ENCODE data around the gene CELF4.

The CELF4 gene

DNA sequence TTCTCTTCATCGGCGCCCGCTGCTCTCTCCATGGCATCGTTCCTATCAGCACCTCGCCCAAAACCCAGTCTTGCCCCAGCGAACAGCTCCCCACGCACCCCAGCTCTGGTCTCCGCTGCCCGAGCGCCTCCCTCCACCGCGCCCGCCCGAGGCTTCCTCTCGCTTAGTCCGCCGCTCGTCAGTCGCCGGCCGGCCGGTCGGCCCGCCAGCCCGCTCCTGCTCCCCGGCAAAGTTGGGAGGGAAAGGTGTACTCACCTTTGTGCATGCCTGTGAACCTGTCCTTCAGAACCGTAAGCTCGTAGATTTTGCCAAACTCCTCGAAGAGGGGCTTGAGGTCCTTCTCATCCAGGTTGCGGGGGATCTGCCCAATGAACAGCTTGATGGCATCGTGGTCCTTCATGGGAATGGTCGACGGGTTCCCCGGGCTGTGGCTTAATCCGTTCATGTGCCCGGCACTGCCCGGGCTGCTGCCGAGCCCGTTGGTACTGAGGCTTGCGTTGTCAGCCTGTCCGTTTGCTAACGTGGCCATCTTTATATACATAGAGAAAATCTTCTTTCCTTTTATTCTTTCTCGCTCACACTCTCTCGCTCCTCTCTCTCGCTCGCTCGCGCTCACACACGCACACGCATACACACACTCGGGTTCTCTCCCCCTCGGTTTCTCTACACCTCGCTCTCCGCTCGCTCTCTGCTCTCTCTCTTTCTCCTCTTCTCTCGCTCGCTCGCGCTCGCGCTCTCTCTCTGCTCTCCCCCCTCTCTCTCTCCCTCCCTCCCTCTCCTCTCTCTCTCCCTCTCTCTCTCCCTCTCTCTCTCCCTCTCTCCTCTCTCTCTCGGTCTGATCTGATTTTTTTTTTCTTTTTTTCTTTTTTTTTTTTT, at the start of gene CELF4:
CELF4 (minus strand) TSS at position 698 of the 876 bp plus-strand sequence.
- DNase-seq: no peak

DNA sequence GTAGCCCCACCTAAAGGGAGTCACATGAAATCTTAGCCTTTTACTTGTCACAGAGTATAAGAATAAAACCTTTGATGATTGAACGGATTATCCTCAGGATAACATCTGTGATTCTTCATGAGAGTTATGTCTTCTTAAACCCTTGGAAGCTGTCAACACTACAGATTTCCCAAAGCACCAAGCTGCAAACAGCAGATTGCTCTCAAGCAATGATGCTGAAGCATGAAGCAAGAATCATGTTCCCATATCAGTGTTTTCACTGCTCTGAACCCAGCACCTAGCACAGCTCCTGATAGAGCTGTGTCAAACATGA, 47.6 kb upstream of the CELF4 start:
- no peak for DNase-seq

DNA sequence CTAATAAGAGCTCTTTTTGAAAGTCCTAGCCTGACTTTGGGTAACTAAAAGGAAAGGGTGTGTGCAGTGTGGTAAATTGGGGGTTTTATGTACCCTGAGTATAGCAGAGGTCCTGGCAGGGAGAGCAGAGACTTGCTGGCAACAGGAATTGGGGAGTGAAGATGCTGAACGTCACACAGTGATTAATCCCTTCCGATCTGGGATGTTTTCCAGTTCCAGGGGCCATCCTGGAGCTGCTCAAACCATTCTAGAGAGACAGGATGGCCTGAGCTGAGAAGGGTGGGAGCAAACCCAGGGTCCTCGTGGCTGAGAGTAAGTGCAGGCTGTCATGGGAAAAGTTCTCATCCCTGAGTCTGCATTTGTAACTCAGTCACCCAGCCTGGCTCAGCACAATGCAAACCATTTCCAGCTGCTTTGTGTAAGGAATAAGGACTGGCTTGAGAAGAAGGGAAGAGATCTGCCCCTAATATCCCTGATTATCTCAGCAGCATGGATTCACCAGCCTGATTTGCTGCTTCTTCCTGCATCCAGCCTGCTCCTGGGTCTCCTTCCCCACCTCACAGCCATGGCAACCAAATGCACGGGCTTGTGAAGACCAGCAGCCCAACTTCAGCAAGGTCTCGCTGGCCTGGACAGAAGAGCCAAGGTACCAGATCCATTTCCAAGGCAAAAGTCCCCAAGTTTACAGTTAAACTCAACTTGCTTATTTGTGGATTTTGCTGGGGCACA, 47.1 kb upstream of the CELF4 start:
- DNase-seq: no peak

DNA sequence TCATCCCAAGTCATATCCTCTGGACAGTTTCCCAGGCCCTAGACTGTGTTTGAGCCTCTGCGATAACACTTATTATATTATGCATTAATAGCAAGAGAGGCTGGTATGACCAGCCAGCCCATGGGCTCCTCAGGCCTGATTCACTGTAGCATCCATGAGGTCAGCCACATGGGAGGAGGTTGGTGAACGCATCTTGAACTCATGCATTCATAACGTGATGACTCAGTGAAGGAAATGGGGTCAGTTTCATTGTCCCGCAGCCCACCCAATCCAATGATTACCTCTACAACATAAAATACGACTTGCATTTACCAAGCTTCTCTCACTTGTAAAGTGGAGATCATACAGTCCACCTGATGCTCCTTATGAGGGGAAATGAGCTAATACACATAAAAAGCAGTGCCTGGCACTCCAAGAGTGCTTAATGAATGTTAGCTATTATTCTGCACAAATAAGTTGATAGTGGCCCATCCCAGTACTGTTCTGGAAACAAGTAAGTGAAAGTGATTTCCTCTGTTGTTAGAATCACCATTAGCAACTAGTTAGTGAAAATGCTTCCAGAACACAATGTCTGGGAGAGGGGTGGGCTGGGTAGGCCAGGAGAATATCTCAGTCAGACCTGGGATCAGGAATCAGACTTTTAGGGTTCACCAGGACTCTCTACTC, 46.1 kb upstream of the CELF4 start:
- no peak for DNase-seq

DNA sequence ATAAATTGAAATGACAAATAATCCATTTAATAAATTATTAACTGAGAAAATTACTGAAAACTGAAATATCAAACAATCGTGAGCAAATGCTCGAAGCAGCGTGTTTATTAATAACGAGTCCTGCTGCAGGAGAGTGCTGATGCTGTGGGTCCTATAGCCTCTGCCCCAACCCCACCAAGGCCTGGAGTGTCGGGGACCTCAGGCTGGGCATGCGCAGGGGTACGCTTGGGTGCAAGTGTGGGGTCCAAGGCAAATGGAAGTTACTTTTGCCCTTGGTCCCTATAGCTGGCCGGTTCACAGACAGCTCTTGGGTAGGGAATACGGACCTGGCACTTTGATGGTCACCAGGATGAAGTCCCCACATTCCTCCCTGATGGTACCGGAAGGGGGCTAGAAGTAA, 43.3 kb upstream of the CELF4 start:
- DNase-seq: no peak

DNA sequence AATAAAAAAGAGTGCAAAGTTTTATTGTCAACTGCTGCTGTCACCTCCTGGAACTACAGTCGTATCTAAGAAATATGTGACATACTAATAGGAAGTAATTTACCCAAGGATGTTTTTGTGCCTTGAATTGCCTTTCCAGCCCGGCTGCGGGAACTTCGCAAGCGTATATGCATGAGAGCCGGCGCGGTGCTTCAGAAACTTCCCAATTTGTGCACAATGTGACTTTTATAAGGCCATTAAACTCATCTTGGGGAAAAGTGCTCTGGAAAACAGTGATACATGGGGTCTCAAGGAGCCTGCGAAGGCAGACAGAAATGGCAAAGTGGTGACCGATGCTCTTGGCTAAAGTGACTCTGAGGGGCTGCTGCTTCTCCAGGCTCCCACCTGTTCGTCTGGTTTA, 41.7 kb upstream of the CELF4 start:
- DNase-seq: no peak

DNA sequence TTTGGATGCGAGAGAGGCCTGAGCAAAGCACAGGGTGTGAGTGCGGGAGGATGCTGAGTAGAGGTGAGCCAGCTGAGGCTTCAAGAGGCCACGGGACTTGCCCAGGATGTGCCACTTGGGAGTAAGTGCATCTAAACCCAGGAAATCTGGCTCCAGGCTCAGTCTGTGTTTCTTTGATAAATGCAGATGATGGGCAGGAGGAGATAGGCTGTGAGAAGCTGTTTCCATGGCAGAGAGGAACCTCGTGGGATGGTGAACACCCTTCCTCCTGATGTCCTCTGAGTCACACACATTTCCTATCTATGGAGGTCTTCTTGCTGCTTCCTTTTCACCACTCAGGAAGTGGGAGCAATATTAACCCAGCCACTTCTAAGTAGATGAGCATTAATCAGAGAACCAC, 38.4 kb upstream of the CELF4 start:
- no peak for DNase-seq

DNA sequence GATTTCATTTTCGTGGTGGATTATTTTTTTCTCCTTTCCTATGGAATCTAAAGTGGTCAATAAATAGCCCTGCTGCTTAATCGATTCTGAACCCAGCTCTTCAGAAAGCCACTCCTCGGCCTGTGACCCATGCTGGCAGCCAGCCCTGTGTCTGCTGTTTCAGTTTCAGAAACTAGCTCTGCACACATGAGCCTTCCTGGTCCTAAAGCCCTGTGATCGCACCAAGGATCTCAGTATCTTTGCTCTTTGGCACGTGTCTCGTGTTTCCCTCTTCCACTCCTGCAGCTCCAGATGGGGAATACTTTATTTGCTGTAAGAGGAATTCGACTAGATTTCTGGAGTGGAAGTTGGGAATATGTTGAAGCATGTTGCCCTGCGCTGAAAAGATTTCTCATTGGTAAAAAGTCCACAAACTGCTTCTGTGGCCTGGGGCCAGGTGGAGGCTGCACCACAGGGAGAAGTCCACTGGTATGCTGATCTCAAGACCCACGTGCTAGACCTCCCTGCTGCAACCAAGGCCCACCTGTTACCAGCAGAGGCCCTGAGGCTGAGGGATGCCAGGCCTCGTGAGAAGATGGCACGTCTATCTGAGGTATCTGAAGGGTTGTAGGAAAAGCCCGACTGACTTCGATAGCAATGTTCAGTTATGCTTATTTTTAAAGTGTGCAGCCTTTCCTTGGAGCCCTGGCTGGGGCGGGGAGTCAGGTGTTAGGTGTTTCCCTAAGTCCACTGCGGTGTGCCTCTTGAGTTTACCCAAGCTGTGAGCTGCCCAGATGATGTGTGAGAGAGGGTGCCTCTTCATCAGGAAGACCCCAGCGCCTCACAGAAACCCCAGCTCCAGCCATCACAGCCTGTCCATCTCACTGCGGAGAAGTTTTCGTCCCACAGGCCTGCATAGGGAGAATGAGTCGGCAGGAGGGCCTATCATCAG, 33.6 kb upstream of the CELF4 start:
- DNase-seq: no peak

DNA sequence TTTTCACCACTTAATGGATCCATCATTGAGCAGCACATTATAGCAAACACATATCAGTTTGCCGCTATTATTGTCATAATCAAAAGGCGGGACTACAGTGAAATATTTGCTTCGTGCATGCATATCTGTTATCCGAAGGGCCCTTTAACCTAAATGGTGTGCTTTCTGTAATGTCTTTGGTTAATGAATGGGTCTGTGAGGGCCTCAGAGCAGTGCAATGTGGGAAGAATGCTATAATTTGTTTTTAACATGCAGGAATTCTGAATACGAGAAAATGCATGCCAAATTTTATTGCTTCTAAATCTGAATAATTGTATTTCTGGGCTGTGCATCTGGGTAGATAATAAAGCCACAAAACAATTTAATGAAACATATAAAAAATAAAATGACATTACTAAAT, 32.8 kb upstream of the CELF4 start:
- DNase-seq: no peak

DNA sequence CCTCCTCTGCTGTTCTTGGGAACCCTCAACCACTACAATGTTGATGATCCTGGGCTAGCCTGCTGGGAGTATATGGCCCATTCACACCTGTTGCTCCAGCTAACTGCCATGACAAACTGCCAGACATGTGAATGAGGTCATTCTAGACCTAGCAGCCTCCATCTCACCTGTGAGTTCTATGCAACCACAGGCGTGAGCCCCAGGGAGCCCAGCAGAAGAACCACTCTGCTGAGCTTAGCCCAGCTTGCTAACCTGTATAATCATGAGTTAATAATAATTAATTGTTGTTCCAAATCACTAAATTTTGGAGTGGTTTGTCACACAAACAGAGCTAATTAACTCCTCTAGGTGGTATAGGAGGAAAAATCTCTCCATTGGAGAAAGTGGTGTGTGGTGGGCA, 24.7 kb upstream of the CELF4 start:
- no peak for DNase-seq

DNA sequence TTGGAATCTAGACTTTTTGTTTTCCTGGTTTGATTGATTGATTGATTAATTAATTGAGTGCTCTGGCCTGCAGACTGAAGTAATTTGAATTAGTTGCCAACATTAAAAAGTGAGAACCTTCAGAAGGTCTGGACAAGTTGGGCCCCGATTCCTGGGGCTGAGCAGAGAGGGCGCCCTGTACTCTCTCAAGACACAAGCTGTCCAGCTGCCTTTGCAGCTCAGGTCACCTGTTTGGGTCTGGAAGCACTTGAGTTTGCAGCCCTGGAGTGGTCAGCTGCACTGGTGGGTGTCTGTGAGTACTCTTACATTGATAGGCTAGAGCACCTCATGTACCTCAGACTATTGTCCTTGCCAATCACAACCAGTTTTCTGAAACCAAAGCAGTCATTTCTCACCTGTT, 22.7 kb upstream of the CELF4 start:
- no peak for DNase-seq

DNA sequence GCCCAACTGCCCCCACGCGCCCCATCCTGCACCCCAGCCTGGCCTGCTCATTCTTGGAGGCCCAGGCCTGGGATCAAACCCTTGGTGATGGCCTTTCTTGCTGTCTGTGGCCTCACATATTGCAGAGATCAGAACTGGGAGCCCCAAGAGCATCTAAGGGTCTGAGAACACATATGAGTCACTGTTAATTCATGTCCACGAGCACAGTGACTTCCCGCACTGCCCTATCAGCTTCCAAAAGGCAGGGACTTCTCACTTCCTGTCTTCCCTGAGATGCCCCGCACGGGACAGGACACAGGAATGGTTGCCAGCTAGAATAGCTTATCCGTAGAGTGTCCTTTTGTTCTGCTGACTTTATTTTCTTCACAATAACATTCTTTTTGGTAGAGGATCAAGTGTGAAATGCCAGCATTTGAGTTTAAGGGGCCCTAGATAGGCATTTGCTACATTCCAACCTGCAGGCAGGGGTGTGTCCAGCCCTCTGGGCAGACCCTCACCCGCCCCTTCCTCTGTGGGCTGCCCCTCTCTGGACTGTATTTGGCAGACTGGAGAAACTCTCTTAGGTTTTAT, 21.1 kb upstream of the CELF4 start:
- no peak for DNase-seq

DNA sequence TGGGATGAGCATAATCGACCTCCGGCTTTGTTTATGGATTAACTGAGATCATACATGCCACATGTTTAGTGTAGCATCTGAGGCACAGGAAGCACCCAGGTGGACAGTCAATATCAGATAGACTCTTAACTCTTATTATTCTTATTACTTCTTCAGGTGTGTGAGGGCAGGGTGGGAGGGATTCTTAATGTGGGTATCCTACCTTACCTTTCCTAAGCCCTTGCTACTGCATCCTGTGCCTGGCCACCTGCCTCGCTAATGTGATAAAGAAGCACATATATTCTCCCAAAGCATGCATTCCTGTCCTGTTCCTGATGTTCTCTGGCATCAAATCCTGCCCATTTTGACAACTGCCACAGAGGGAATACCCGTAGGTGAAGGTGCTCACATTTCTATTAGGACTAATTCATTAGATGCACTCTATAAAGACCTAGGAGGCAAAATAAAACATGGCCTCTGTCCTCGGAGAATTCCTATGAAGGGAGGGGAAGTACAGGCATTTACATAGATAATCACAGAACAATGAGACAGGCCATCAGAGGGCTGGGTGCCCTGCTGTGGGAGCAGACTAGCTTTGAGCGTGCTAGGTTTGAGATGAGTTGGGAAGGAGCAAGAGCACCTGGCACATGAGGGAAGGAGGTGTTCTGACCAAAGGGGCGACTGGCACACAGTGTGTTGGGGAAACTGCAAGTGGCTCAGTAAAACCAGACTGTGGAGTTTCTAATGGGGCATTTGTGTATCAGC, 19.5 kb upstream of the CELF4 start:
- DNase-seq: no peak

DNA sequence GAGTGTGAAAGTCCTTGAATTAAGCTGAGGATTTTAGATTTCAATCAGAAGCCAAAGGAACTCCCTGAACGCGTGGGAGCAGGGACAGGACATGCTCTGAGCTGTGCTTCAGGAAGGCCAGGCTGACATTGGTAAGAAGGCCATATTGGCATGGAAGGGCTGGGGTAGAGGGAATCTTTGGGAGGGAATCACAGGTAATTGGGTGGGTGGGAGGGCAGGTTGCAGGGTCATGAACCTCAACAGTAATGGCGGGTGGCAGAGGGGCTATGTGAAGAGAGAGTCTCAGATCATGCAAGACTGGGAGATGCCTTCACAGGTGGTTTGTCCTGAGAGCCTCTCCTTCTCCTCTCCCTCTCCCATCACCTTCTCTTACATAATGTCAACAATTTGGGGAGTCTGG, 18.6 kb upstream of the CELF4 start:
- DNase-seq: no peak

DNA sequence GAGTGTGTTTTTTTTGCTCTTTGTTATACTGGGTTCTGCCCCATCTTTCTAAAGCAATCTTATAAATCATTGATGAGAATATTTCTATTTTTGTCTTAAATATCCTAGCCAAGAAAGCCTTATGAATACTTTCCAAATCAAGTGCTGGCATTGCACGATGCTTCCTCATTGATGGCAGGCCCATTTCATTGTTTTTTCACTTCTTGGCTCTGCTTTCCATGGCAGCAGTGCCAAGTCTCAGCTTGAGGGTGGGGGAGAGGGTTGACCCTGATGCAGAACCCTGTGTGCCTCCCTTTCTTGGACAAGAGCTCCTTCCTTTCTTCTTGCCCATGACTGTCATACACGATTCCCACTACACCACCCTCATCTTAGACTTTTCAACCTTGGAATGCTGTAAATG, 16.7 kb upstream of the CELF4 start:
- no peak for DNase-seq

DNA sequence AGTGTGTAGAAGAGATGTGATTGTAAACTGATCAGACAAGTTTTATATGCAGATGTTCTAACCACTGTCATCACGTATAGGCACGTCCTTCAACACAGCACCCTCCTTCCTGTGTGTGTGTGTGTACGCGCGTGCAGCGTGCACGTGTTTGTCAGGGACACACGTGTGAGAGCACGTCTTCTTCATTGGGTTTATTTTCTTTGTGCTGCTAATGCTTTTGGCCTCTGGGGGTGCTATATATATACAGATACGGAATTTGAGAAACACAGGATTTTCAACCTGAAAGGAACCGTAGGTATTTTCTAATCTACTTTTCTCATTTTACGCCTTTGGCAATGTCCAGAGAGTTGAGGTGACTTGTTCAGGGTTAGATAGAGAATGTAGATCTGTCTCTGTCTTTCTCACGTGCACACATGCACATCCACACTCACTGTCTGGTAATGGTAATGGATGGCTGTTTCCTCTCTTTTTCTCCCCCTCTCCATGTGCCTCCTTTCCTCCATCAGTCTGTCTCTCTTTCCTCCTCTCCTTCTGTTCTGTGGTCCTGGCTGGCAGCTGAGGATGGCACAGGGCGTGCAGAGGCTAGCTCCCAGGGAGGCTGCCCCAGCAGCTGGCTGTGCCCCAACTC, 13.4 kb upstream of the CELF4 start:
- no peak for DNase-seq

DNA sequence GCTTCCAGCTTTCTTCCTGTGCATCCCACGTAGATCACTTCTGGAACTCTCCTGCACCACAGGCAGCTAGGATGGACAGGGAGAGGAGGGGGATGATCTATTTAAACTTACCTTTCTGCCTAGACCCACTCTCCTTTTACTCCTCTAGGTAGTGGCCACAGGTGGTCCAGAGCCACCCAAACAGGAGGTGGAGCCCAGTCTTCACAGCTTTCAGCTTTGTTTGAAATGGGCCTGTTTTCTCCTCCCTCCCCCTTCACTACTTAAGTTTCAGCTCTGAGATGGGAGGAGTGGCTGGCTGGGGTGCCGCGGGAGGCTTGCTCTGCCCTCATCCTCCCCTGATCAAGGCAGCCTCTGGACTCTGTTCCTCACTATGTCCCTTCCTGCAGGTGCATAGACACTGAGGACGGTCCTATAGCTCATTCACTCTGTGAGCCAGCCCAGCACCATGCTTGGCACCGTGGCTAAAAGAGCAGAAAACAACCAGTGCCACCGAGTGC, 12.6 kb upstream of the CELF4 start:
- no peak for DNase-seq

DNA sequence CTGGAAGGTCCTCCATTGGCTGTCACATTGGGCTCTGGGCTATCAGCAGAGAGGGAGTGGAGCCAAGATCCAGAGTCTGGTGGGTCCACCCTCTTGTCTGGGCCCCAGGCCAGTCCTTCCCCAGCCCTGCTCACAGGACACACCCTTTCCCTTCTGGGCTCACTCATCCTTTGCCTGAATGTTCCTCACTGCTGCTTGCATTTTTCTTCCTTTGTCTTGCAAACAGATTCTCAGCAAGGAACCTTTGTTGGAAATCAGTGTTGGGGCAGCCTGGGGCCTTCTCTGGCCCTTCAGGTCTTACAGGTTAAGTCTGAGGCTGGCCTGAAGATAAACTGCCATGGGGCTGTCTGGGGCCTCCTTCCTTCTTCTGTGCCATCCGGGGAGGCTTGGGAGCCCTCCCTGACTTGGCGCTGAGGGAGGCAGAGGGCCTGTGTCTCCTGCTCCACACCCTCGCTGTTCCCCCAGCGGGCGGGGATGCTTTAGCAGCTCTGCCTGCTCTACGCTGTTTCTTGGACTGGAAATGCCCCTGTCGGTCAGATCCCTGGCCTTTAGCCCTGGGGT, 11.5 kb upstream of the CELF4 start:
- DNase-seq: no peak

DNA sequence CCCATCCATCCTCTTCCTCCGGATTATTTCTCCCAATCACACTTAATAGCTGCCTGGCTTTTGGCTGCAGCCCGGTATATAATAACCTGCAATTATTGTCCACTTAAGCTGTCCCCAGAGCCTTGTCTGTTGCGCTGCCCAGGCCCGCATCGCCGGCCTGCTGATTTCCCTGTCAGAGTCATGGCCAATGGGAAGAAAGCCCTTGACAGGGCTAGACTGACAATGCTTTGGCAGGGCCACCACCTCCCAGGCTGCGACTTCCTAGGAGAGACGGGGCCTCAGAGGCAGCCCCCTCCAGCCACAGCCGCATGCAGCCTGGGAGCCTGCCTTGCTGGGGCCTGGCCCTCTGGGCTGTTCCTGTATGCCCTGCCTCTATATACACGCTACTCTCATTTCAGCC, 10.0 kb upstream of the CELF4 start:
- no peak for DNase-seq

DNA sequence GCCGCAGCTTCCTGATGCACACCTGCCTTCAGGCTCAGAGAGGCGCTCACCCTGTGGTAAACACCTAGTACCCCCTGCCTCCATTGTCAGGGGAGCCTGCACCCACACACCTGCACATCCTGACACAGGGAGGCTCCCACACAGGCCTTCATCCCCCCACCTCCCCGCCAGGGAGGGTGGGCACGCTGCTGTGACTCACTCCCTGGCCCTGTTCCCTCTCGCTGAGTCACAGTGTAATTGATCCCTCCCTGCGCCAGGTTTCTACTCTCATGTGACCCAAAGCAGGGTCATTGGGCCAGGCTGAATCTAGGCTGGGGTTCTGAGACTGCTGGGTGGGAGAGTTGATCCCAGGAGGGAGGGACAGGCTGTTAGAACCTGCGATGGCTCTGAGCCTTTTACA, 8.5 kb upstream of the CELF4 start:
- DNase-seq: no peak

DNA sequence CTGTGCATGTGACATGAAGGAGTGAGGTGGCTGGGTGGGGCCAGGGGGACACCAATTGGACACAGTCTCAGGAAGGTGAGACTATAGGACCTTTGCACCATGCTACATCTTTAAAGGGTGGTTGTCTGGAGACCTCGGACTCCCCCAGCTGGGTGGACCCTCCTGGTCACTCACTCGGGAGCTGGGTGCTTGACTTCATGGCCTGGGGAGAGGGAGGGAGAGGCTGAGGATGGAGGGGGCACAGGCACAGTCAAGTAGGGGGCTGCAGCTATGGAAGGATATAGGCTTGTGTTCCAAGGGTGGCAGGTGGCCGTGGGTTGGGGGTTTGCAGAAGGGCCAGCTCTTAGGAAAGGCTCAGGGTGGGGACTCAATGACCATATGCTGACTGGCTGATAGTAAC, 7.1 kb upstream of the CELF4 start:
- DNase-seq: no peak
